Activated CD4-positive, alpha-beta T cell treated with anti-CD3 and anti-CD28 coated beads, Interleukin-2, Interleukin-6, amounts not matched to agents 100 ng/mL and 50 ng/mL, durations not matched to agents 16 hours and 8 hours (primary cell): ENCODE measurements around the gene NPHP4.
"Not testable (repeated sequence)": the region's sequence is repeated elsewhere in the genome, so short reads cannot be mapped to it uniquely, and the experiment has no call there.

Experiments
- DNase-seq: peaks from one replicate; pipeline ENCODE4 v3.0.0-alpha.2; 2020

Gene NPHP4

GRCh38 chr1:5874416-5875110 is 117.7 kb downstream of the NPHP4 start:
- no peak for DNase-seq

- no peak for DNase-seq
Observed at GRCh38 chr1:5873556-5873955, 118.7 kb downstream of the NPHP4 start.

DNA sequence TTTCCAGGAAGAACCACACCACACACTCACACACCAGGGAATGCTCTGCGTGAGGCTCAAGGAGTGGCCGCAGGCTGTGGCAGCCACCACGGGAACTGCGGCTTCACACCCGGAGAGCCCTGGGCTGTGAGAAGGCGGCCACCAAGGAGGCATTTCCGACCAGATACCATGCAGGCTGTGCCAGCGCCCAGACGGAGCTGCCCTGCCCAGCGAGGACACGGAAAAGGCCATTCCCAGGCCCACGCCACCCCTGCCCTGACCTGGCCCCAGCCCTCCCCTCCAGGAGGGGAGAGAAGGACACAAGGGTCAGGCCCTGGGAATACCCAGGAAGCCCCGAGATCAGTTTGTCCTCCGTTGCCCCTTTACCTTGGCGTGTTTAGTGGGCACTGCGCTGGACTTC is 119.3 kb downstream of the NPHP4 start:
- no peak for DNase-seq

- DNase-seq, result no peak
Observed at GRCh38 chr1:5868931-5869500, 123.2 kb downstream of the NPHP4 start.

DNA sequence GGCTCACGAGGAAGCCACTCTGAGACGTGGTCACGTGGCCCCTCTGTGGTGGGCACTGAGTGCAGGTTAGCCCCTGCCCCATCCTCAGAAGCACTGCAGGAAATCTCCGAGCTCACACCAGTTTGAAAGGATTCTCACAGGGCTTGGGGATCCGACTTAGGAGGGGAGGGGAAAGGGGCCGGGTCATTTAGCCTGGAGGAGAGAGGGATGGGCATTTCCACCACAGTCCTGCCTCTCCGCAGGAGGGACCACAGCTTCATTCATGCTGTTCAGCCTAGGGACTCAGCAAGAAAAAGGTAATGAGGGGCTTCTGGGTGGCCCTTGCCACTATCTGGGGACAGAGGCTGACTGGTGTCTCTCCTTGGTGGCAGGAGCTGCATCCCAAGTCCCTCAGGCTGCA is 126.5 kb downstream of the NPHP4 start:
- no peak for DNase-seq

DNA sequence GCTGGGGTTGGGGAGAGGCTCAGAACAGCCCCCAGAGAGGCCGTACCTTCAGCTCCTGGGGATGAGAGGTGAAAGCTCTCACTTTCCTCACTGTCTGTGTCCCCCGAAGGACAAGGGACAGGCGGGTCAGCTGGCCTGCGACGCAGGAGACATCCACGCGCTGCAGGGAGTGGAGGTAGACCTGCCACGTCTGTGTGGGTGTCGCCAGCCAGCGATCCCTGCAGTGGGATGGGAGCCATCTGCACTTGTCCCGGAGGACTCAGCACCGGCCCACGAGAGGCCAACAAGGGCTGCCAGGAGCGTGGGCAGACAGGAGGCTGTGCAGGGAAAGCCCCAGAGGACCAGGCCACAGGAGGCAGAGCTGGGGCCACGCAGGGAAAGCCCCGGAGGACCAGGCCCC is 127.2 kb downstream of the NPHP4 start:
- DNase-seq, result no peak

DNA sequence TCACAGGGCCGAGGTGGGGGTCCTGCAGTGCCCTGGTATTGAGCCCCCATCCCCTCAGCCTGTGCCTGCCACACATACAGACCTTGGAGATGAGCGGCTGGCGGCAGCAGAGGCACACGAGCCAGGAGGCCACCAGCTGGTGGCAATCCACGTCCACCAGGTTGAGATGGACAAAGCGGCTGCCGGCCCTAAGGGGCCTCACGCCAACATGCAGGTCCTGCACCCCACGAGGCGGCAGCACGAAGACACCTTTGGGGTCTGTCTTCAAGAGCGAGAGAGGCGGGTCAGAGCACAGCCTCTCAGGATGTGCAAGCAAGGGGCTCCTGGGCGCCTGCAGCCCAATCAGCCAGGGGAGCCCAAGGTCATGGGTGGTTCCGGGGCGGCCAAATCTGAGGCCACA is 128.0 kb downstream of the NPHP4 start:
- DNase-seq, result no peak

- no peak for DNase-seq
Observed at GRCh38 chr1:5863238-5863637, 129.0 kb downstream of the NPHP4 start.

GRCh38 chr1:5861871-5862825 is 130.1 kb downstream of the NPHP4 start:
- no peak for DNase-seq

DNA sequence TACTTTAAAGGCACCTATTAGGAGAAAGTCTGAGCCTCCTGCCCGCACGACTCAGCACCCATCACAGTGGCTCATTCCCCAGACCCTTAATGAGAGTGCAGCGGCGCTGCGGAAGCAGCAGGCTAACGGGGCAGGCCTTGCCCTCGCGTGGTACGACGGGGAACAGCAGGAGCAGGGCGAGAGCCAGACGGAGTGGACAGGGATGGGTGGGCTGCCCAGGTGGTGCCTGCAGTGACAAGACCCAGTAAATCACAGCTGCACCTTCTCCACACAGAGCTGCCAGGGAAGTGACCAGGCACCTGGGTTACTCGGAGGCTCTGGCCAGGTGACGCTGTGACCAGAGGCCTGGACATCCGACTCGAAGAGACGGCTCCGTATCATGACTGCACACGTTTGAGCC is 131.9 kb downstream of the NPHP4 start:
- no peak for DNase-seq

DNA sequence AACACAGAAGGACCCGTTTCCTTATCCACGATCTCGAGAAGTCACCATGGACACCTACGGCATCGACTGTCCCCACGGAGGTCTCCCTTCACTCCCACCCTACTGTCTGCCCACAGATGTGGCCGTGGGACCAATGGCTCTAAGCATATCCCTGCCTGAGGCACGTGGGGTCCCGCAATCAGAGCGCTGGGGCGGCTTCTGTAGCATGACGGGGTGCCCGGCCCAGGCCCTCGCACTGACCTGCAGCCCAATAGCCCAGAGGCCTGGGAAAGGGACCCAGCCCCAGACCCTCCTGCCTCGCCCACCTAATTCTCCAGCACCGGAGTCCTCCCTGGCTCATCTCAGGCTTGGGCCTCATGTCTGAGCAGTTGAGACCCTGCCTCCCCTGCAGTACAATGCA is 132.5 kb downstream of the NPHP4 start:
- no peak for DNase-seq

- no peak for DNase-seq
Observed at GRCh38 chr1:5858844-5859407, 133.3 kb downstream of the NPHP4 start.

GRCh38 chr1:5858246-5858645 is 134.0 kb downstream of the NPHP4 start:
- no peak for DNase-seq

DNA sequence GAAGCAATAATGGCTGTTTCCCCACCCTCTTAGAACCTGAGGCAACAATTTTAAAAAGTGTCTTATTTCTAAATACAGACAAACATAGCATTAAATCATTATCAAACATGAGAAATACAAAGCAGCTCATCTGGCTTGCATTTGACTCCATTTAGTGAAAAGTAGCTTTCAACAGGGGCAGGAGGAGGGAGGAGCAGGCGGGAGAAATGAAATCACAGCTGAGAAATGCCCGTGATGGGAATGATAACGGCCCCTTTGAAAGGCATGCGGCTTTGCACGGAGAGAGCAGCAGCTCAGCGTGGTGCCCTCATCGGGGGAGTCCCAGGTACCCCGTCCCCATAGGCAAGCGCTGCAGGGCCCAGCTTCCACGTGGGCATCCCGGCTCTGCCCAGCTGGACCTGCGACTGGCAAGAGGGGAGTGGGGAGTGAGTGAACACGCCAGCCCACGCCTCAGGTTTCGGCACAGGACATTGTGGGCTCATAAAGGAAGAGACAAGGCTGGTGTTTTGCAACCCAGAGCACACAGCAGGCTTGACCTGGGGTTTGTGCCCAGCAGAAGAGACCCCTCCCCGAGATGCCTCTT is 134.6 kb downstream of the NPHP4 start:
- DNase-seq, result no peak

DNA sequence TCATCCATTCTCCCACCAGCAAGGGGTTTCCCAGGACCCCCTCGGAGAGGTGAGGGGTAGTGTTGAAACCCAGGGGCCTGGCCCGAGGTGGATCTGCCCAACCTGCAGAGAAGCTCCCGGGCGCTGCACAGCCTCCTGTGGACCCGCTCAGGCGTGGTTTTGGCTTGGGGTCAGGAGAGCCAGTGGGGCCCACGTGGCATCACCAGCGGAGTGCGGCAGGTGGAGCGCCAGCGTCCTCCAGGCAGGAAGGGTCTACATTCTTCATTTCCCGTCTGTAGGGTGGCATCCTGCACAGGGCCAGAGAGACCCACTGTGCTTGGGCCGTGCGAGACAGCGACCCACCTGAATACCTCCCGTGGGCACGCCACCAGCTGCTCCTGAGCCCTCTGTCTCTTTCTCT is 135.2 kb downstream of the NPHP4 start:
- no peak for DNase-seq

DNA sequence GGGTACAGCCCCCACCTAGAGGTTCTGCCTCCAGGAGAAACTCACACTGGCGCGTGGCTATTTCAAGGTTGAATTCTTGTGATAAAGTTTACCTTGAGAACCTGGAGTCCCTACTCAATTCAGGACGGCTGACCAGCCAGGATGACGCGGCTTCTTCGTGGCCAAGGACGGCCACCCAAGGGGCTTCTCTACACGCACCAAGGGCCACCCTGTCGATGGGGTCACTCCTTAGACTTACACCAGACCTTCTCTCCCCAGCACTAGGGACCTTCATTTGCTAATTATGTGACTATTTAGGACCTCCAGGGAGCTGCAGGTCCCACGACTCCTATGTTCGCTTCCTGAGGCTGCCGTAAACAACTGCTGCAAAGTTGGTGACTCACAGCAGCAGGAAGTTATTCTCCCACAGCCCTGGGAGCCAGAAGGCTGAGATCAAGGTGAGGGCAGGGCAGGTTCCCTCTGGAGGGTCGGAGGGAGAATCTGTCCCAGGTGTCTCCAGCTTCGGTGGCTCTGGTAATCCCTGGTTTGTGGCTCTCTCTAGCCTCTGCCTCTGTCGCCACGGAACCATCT is 135.9 kb downstream of the NPHP4 start:
- no peak for DNase-seq

DNA sequence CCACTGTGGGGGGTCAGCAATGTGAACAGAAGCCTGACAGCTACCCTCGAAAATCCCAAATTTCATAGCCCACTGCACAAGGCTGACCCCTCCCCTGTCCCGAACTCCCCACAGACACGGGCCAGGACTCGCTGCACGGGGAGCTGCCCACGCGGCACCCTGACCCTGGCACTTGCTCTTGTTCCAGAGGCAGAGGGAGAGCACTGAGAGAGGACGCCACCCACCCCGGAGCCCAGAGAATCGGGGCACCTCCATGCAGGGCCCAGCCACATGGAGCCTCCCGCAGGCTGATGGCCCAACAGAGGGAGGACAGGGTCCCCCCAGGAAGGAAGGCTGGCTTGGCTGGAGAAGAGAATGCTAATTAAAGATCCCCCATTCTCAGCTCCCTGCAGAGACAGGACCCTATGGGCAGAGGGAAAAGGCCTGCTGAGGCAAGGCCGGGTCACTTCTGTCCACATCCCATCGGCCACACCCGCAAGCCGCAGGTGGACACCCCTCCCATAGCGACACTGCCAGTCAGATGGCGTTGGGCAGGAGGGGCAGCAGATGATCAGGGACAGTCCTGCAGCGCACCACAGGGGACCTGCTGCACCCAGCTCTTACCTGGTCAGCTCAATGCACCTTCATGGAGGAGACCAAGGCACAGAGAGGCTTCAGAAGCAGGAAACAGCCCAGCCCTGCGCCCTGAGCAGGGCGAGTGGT is 136.9 kb downstream of the NPHP4 start:
- no peak for DNase-seq

GRCh38 chr1:5854754-5855153 is 137.5 kb downstream of the NPHP4 start:
- no peak for DNase-seq

GRCh38 chr1:5853858-5854257 is 138.4 kb downstream of the NPHP4 start:
- not testable (repeated sequence) for DNase-seq

GRCh38 chr1:5850503-5850902 is 141.7 kb downstream of the NPHP4 start:
- DNase-seq, result no peak

- no peak for DNase-seq
Observed at GRCh38 chr1:5849550-5849949, 142.7 kb downstream of the NPHP4 start.

DNA sequence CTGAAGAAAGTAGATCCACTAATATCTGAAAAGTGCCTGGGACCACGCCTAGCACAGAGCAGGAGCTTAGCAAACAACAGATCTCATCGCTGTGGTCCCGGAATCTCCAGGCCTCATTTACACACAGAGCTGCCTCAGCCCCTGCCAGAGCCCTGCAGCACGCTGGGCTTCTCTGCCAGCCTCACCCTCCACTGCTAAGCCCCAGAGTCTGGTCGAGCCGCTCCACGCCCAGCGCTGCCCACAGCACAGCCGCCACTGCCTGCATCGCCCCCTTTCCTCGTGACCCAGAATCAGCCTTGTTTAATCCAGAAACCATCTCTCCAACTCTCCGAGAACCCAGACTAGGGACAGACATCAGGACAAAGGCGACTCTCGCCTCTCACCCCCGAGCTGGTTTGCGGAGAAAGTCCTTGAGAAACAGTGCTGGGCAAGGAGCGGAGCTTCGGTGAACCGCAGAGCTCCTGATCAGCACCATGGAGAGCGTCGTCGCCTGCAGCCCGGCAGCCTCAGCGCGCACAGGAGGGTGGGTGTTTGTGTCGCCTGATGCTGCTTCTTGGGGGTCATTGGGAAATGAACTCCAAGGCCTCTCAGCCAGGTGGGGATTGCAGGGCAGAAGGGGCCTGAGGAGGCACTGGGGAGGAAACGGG is 145.1 kb downstream of the NPHP4 start:
- peak; percentile 12 for DNase-seq
